Peyer's patch (tissue), 4 donors: ENCODE data around the gene TICRR. TPM values are rescaled to one million over a fixed set of nuclear protein-coding genes. Genes with fewer than 3 reads are reported as not detected.

ENCODE experiments used
- DNase-seq, 3 donors: peaks; one replicate each; pipeline ENCODE4 v3.0.0-alpha.2; 2017 to 2019
- H3K27ac ChIP-seq, 4 donors: fragments of 200-600 bp; sonication (generic); one replicate each; pipeline ENCODE4 v1.5.1; 2016 to 2019
- H3K27me3 ChIP-seq, 2 donors: fragments of 200-600 bp; sonication (generic); one replicate each; pipeline ENCODE4 v1.5.1; 2019
- H3K36me3 ChIP-seq, 3 donors: fragments of 200-600 bp; sonication (generic); one replicate each; pipeline ENCODE4 v1.5.1; 2016 to 2019
- H3K4me1 ChIP-seq, 4 donors: fragments of 200-600 bp; sonication (generic); one replicate each; pipeline ENCODE4 v1.5.1; 2016 to 2019
- H3K4me3 ChIP-seq, 4 donors: fragments of 200-600 bp; sonication (generic); 1 replicate in 3 of 4; 2 replicates in 1 of 4; pipeline ENCODE4 v1.5.1; 2016 to 2019; ENCODE audit warnings: mild to moderate bottlenecking in 1 of 4
- H3K9me3 ChIP-seq, 4 donors: fragments of 200-600 bp; sonication (generic); one replicate each; pipeline ENCODE4 v1.5.1; 2016 to 2019; ENCODE audit warnings: mild to moderate bottlenecking in 1 of 4
- POLR2A ChIP-seq, 2 donors: fragments of 450-650 bp; IDR thresholded peaks; one replicate each; pipeline ENCODE4 v1.5.1; 2017; ENCODE audit warnings: antibody characterized with exemption in 2 of 2, mild to moderate bottlenecking in 2 of 2, moderate library complexity in 2 of 2
- total RNA-seq, 4 donors: library from RNA; depleted of rRNA; stranded (reverse); fragments of >200 nt; gene quantifications; one replicate each; pipeline ENCODE4 v1.1.0, GENCODE V29; 2016
- TF ChIP-seq, protein P1 (sequence below), 6 experiments: fragments of 450-650 bp in 4 of 6; fragments of 200-600 bp in 2 of 6; sonication (generic) in 1 of 6; IDR thresholded peaks; one replicate each; pipeline ENCODE4 v1.5.1; 2017 to 2019; ENCODE audit warnings: antibody characterized with exemption in 6 of 6, mild to moderate bottlenecking in 3 of 6, moderate library complexity in 1 of 6

The TICRR gene
- total RNA-seq, 4 donors from 2014 or later: 2.3 to 8.3 (median 3.2) TPM

DNA sequence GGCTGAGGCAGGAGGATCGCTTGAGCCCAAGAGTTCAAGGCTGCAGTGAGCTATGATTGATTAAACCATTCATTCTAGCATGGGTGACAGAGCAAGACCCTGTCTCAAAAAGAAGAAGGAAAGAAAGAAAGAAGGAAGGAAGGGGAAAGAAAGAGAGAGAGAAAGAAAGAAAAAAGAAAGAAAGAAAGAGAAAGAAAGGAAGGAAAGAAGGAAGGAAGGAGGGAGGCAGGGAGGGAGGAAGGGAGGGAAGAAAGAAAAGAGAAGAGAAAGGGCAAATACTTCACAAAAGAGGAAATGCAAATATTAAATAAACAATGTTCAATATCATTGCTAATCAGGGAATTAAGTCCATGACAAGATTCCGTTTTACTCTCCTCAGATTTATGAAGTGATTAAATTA lies 84.0 kb downstream of the TICRR start:
- no peak overlapping the region for H3K4me3 ChIP-seq
- no peak overlapping the region for H3K27ac ChIP-seq
- peaks cover 0 to 13% (median 6%) of the 10 kb centered on the region in 4 donors for H3K4me1 ChIP-seq
- H3K9me3 ChIP-seq: no peaks in the 10 kb centered on the region
- no peaks in the 10 kb centered on the region for H3K36me3 ChIP-seq
- H3K27me3 ChIP-seq: peaks cover 0 to 7% of the 10 kb centered on the region in 2 donors
- TF ChIP-seq, protein P1, sequence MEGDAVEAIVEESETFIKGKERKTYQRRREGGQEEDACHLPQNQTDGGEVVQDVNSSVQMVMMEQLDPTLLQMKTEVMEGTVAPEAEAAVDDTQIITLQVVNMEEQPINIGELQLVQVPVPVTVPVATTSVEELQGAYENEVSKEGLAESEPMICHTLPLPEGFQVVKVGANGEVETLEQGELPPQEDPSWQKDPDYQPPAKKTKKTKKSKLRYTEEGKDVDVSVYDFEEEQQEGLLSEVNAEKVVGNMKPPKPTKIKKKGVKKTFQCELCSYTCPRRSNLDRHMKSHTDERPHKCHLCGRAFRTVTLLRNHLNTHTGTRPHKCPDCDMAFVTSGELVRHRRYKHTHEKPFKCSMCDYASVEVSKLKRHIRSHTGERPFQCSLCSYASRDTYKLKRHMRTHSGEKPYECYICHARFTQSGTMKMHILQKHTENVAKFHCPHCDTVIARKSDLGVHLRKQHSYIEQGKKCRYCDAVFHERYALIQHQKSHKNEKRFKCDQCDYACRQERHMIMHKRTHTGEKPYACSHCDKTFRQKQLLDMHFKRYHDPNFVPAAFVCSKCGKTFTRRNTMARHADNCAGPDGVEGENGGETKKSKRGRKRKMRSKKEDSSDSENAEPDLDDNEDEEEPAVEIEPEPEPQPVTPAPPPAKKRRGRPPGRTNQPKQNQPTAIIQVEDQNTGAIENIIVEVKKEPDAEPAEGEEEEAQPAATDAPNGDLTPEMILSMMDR (IDR thresholded peaks at IDR 0.05): no peak
- no peak for TF ChIP-seq POLR2A (IDR thresholded peaks at IDR 0.05)
- DNase-seq: peak in 1 of 3 donors; percentile 2

DNA sequence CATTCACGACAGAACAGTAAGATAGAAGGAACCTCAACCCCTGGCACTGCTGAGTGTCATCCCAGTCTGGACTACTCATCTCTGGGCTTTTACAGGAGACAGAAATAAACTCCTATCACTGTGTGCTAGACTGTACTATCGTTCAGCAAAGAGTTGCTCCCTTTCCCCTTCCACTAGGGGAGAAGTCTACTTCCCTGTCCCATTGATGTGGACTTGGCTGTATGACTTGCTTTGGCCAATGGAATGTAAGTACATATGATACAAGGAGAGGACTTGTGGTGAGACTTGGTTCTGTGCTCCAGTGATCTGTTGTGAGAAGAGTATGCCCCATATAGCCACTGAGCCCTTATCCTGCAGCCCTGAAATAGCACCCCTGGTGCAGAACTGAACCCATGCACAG lies 85.3 kb downstream of the TICRR start:
- H3K27ac ChIP-seq: no peak overlapping the region
- no peaks in the 10 kb centered on the region for H3K27me3 ChIP-seq
- no peaks in the 10 kb centered on the region for H3K36me3 ChIP-seq
- no peak for DNase-seq
- H3K9me3 ChIP-seq: no peaks in the 10 kb centered on the region
- peaks cover 0 to 1% (median 0%) of the 10 kb centered on the region in 4 donors for H3K4me1 ChIP-seq
- no peak for TF ChIP-seq POLR2A (IDR thresholded peaks at IDR 0.05)
- TF ChIP-seq, protein P1 (IDR thresholded peaks at IDR 0.05): no peak
- no peak overlapping the region for H3K4me3 ChIP-seq

DNA sequence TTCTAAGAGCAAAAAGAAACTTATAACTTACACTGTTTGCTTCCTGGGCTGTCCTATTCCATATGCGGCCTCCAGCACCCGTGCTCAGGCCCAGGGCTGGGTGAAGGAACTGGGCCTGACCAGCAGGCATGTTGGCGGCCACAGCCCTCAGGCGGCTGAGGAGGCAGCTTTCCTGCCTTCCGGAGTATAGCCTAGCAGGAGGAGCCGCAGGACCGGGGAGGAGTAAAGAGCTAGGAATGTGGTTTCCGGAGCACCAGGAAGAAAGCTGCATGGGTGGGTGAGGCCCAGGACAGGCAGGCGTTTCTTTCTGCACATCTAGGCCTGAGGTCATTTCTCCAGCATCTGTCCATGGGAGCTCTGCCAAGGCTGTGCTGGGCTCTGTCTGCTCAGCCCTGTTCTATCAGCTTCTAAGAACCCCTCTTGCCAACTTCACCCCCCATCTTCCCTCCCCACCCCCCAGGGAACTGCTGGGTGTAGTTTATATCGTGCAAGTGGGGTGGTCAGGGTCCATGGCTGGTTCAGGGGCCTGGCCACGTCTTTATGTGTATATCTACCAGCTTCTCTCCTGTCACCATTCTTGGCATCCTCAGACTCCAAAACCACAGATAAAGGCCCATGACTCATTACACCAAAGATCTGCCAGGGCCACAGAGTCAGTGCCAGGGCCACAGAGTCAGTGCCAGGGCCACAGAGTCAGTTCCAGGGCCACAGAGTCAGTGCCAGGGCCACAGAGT lies 87.8 kb downstream of the TICRR start:
- no peaks in the 10 kb centered on the region for H3K4me1 ChIP-seq
- no peak overlapping the region for H3K4me3 ChIP-seq
- no peaks in the 10 kb centered on the region for H3K27me3 ChIP-seq
- H3K9me3 ChIP-seq: no peaks in the 10 kb centered on the region
- H3K36me3 ChIP-seq: no peaks in the 10 kb centered on the region
- no peak for TF ChIP-seq POLR2A (IDR thresholded peaks at IDR 0.05)
- TF ChIP-seq, protein P1 (IDR thresholded peaks at IDR 0.05): no peak
- DNase-seq: peak in 1 of 3 donors; percentile 63
- H3K27ac ChIP-seq: peak overlapping the region in 3 of 4 donors; percentile 43 to 61 (median 53)

DNA sequence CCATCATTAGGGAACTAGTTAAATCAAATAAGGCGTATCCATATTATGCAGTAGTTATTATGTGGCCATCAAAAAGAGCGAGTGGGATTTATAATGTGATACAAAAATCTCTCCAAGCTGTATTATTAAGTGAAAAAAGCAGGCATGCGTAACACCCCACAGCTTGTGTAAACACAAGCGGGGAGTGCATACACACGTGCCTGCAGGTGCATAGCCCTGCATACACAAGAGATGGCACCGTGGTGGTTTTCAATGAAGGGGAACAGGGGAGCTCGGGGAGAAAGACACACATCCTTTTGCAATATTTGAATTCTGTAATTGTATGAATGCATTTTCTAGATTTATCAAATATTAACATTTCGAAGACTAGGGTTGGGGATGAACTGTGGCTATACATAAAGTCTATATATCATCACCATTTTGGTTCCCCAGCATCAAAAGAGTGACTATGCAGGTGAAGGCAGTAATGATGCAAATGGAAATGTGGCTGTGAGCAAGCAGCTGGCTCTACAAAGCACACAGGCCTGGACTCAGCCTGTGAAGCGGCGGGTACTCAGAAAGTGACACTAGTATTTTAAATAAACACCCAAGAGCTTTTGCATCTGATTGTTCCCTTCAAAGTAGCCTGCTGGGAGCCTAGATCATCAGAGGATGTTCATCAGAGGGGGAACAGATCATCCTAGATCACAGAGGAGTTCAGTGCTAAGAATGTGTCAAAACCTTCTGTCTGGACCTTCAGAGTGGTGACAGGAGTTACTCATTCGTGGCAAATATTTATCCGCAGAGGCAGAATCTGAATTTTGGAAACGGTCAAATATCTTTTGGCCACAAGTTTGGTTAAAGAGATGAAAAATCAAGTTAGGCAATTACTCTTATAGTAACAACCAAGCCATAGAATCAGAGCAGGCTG lies 89.4 kb downstream of the TICRR start:
- Histone ChIP-seq H3K27ac (peak overlapping the region in 2 of 4 donors; percentile 65 to 67), H3K36me3 (no peaks in the 10 kb centered on the region), H3K27me3 (no peaks in the 10 kb centered on the region), H3K4me1 (no peaks in the 10 kb centered on the region), H3K4me3 (peak overlapping the region in 1 of 4 donors; percentile 49), H3K9me3 (no peaks in the 10 kb centered on the region)
- peak in 1 of 3 donors; percentile 30 for DNase-seq
- TF ChIP-seq, protein P1 (IDR thresholded peaks at IDR 0.05): no peak
- TF ChIP-seq POLR2A (IDR thresholded peaks at IDR 0.05): no peak

DNA sequence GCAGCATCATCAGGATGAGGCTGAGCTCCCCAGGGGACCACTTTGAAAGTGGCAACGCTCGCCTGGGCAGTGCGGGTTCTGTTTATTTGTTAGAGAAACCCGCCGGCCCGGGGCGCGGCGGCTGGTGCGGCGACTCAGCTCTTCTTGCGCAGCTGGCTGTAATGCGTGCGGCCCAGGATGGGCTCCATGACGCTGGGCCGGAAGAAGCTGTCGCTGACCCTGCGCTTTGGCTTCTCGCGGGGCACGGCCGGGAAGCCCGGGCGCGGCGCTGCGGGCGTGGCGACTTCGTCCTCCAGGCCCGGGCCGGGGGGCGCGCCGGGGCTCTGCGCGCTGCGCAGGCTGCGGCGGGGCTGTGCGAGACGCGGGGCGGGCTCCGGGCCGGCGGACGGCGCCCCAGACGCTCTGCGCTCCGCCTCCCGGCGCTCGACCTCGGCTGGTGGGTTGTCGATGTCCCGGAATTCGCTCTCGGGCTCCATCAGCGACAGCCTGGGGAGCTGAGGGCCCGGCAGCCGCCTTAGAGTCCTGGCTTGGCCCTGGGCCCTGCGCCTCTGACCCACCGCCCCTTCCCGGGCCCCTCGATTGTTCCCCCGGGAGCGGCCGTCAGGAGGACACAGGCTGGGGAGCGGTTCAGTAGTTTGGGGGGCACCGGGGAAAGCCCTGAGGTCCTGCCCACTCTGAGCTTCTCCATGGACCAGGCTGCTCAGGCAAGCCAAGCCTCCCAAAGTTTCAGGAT lies 90.3 kb downstream of the TICRR start:
- TF ChIP-seq, protein P1 (IDR thresholded peaks at IDR 0.05): no peak
- TF ChIP-seq POLR2A (IDR thresholded peaks at IDR 0.05): peak in 1 of 2 donors; percentile 16
- peak in 2 of 3 donors; percentile 66 to 67 for DNase-seq
- Histone ChIP-seq H3K27me3 (no peaks in the 10 kb centered on the region), H3K4me3 (peak overlapping the region; percentile 20 to 56 (median 42)), H3K4me1 (peaks cover 0 to 3% (median 0%) of the 10 kb centered on the region in 4 donors), H3K9me3 (no peaks in the 10 kb centered on the region), H3K36me3 (no peaks in the 10 kb centered on the region), H3K27ac (peak overlapping the region; percentile 55 to 68 (median 66))
